Measurements from ENCODE around the gene ZNF768. TPM values are rescaled to one million over a fixed set of nuclear protein-coding genes. Genes with fewer than 3 reads are reported as not detected.

Gene ZNF768
- total RNA-seq: 11.9 and 12.0 TPM in 2 replicates

GRCh38 chr16:30526137-30526822 is at the start of gene ZNF768:
ZNF768 (minus strand) TSS chr16:30526566; CDS start chr16:30526413, 153 bp downstream.

GRCh38 chr16:30571445-30572322 is 45.3 kb upstream of the ZNF768 start, which contains the start of gene ZNF688:
ZNF688 (minus strand) TSS chr16:30571714; CDS start chr16:30571629, 85 bp downstream.

GRCh38 chr16:30557957-30558788 is 31.8 kb upstream of the ZNF768 start, which contains the start of gene ZNF764:
ZNF764 (minus strand) TSS chr16:30558374; CDS start chr16:30558182, 192 bp downstream.

GRCh38 chr16:30534368-30535105 is 8.2 kb upstream of the ZNF768 start, which contains the start of gene ZNF747:
ZNF747 (minus strand) TSS chr16:30534858; CDS start chr16:30534679, 179 bp downstream.

Other genes with a start within 250 kb of the ZNF768 start
- gene CD2BP2, start 171.3 kb downstream of the ZNF768 start, total RNA-seq: 32.9 and 33.9 TPM in 2 replicates
- gene TBC1D10B, start 156.1 kb downstream of the ZNF768 start, total RNA-seq: 28.2 and 30.0 TPM in 2 replicates
- gene MYL11, start 151.8 kb downstream of the ZNF768 start, total RNA-seq: 0.12 TPM in 1 of 2 replicates, not detected in the other
- 0.06 and 0.13 TPM in 2 replicates for gene SEPTIN1, start 144.0 kb downstream of the ZNF768 start, total RNA-seq
- 5.5 and 5.8 TPM in 2 replicates for gene ZNF48, start 131.1 kb downstream of the ZNF768 start, total RNA-seq
- 5.8 and 10.0 TPM in 2 replicates for gene ZNF771, start 119.0 kb downstream of the ZNF768 start, total RNA-seq
- gene DCTPP1, start 96.5 kb downstream of the ZNF768 start, total RNA-seq: 11.5 and 19.7 TPM in 2 replicates
- gene SEPHS2, start 80.7 kb downstream of the ZNF768 start, total RNA-seq: 9.4 and 11.2 TPM in 2 replicates
- under 0.01 TPM in 2 replicates for gene ITGAL, start 53.8 kb downstream of the ZNF768 start, total RNA-seq
- 8.0 and 9.1 TPM in 2 replicates for gene ZNF747, start 8.3 kb upstream of the ZNF768 start, total RNA-seq
- gene ZNF764, start 31.8 kb upstream of the ZNF768 start, total RNA-seq: 2.8 and 3.0 TPM in 2 replicates
- 10.4 and 17.3 TPM in 2 replicates for gene ZNF688, start 45.1 kb upstream of the ZNF768 start, total RNA-seq
- gene ZNF785, start 59.1 kb upstream of the ZNF768 start, total RNA-seq: 5.9 and 7.2 TPM in 2 replicates
- 4.0 and 4.2 TPM in 2 replicates for gene ZNF689, start 83.8 kb upstream of the ZNF768 start, total RNA-seq
- 6.2 and 6.8 TPM in 2 replicates for gene PRR14, start 124.4 kb upstream of the ZNF768 start, total RNA-seq
- gene FBRS, start 131.9 kb upstream of the ZNF768 start, total RNA-seq: 18.0 and 19.3 TPM in 2 replicates
- gene SRCAP, start 172.6 kb upstream of the ZNF768 start, total RNA-seq: 20.9 and 24.3 TPM in 2 replicates
- gene PHKG2, start 221.9 kb upstream of the ZNF768 start, total RNA-seq: 14.5 and 16.9 TPM in 2 replicates
- gene CFAP119, start 235.5 kb upstream of the ZNF768 start, total RNA-seq: 2.7 and 2.9 TPM in 2 replicates
- gene RNF40, start 235.8 kb upstream of the ZNF768 start, total RNA-seq: 62.4 and 68.3 TPM in 2 replicates